WTC11 (cell line): ENCODE data around the gene MNX1. TPM values are rescaled to one million over a fixed set of nuclear protein-coding genes. Genes with fewer than 3 reads are reported as not detected.

Experiments used
- ATAC-seq: fragments of 200-7000 bp; cut with Tn5 transposase; 2 replicates; pipeline ENCODE4 v1.10.0; 2021; ENCODE audit warnings: mild to moderate bottlenecking, moderate library complexity
- CTCF ChIA-PET: fragments of 300-600 bp; sonication (Branson Sonifier 250); formaldehyde crosslinking; loops from one replicate; lab custom pipeline; 2021; ENCODE audit warnings: antibody characterized with exemption; lab: Charles Lee
- POLR2A ChIA-PET: fragments of 350-600 bp; sonication (Branson Sonifier 250); formaldehyde crosslinking; loops from one replicate; lab custom pipeline; 2021; ENCODE audit warnings: antibody characterized with exemption; lab: Charles Lee
- DNase-seq: peaks from one replicate; pipeline ENCODE4 v3.0.0; 2021; ENCODE audit warnings: low spot score
- H3K27ac Mint-ChIP-seq: 2 replicates; pipeline ENCODE4 v1.8.0; 2021; ENCODE audit warnings: mixed read lengths
- H3K27me3 Mint-ChIP-seq: 2 replicates; pipeline ENCODE4 v1.8.0; 2021; ENCODE audit warnings: low read depth, mild to moderate bottlenecking, moderate library complexity, mixed read lengths
- H3K36me3 Mint-ChIP-seq: 2 replicates; pipeline ENCODE4 v1.8.0; 2021; ENCODE audit warnings: mixed read lengths
- H3K4me1 Mint-ChIP-seq: 2 replicates; pipeline ENCODE4 v1.8.0; 2022; ENCODE audit warnings: mixed read lengths
- H3K4me3 Mint-ChIP-seq: 2 replicates; pipeline ENCODE4 v1.8.0; 2021; ENCODE audit warnings: mild to moderate bottlenecking, moderate library complexity, mixed read lengths
- H3K9me3 Mint-ChIP-seq: 2 replicates; pipeline ENCODE4 v1.8.0; 2021; ENCODE audit warnings: mixed read lengths
- AR ChIP-seq: fragments of 250-450 bp; sonication (Bioruptor Pico); IDR thresholded peaks from 2 replicates; pipeline ENCODE4 v1.9.0; 2021; ENCODE audit warnings: mild to moderate bottlenecking
- CDX4 ChIP-seq: fragments of 250-450 bp; sonication (Bioruptor Pico); IDR thresholded peaks from 2 replicates; pipeline ENCODE4 v1.9.0; 2021; ENCODE audit warnings: moderate library complexity, mild to moderate bottlenecking, inconsistent platforms, borderline replicate concordance
- CREM ChIP-seq: sonication (generic); formaldehyde crosslinking; IDR thresholded peaks from 2 replicates; pipeline ENCODE4 v1.8.1; 2022; ENCODE audit warnings: mild to moderate bottlenecking, missing genetic modification reagents, moderate library complexity
- E2F5 ChIP-seq: sonication (generic); formaldehyde crosslinking; IDR thresholded peaks from 2 replicates; pipeline ENCODE4 v1.8.1; 2022; ENCODE audit warnings: mild to moderate bottlenecking, moderate library complexity, missing genetic modification reagents
- FOXP4 ChIP-seq: sonication (generic); formaldehyde crosslinking; IDR thresholded peaks from 2 replicates; pipeline ENCODE4 v1.8.0; 2022; ENCODE audit warnings: mild to moderate bottlenecking, missing genetic modification reagents
- JAZF1 ChIP-seq: fragments of 250-450 bp; sonication (Bioruptor Pico); IDR thresholded peaks from 2 replicates; pipeline ENCODE4 v1.9.0; 2021; ENCODE audit warnings: moderate library complexity, mild to moderate bottlenecking, inconsistent platforms
- MYBL2 ChIP-seq: sonication (generic); formaldehyde crosslinking; IDR thresholded peaks from 2 replicates; pipeline ENCODE4 v1.8.1; 2023; ENCODE audit warnings: mild to moderate bottlenecking, moderate library complexity, missing genetic modification reagents
- SMAD3 ChIP-seq: sonication (generic); formaldehyde crosslinking; IDR thresholded peaks from 2 replicates; pipeline ENCODE4 v1.8.0; 2022; ENCODE audit warnings: missing genetic modification reagents, mild to moderate bottlenecking, borderline replicate concordance
- SP1 ChIP-seq: sonication (generic); formaldehyde crosslinking; conservative IDR thresholded peaks from 2 replicates; pipeline ENCODE4 v1.8.1; 2022; ENCODE audit warnings: missing genetic modification reagents
- STAT6 ChIP-seq: sonication (generic); formaldehyde crosslinking; conservative IDR thresholded peaks from 2 replicates; pipeline ENCODE4 v1.8.1; 2023; ENCODE audit warnings: mild to moderate bottlenecking, low read depth, missing genetic modification reagents, moderate library complexity
- TCF7 ChIP-seq: sonication (generic); formaldehyde crosslinking; IDR thresholded peaks from 2 replicates; pipeline ENCODE4 v1.8.0; 2022; ENCODE audit warnings: mild to moderate bottlenecking, low read depth, missing genetic modification reagents, moderate library complexity
- ZNF138 ChIP-seq: sonication (generic); formaldehyde crosslinking; conservative IDR thresholded peaks from 2 replicates; pipeline ENCODE4 v1.8.1; 2022; ENCODE audit warnings: mild to moderate bottlenecking, moderate library complexity, missing genetic modification reagents
- ZNF232 ChIP-seq: sonication (generic); formaldehyde crosslinking; IDR thresholded peaks from 2 replicates; pipeline ENCODE4 v1.8.0; 2022; ENCODE audit warnings: mild to moderate bottlenecking, missing genetic modification reagents
- ZNF416 ChIP-seq: fragments of 250-450 bp; sonication (Bioruptor Pico); IDR thresholded peaks from 2 replicates; pipeline ENCODE4 v1.9.0; 2021; ENCODE audit warnings: mild to moderate bottlenecking, inconsistent platforms
- ZNF512 ChIP-seq: sonication (generic); formaldehyde crosslinking; IDR thresholded peaks from 2 replicates; pipeline ENCODE4 v1.8.1; 2022; ENCODE audit warnings: missing genetic modification reagents, borderline replicate concordance
- ZNF532 ChIP-seq: fragments of 250-450 bp; sonication (Bioruptor Pico); IDR thresholded peaks from 2 replicates; pipeline ENCODE4 v1.9.0; 2021; ENCODE audit warnings: mild to moderate bottlenecking, borderline replicate concordance
- total RNA-seq: library from RNA; stranded (reverse); gene quantifications from 3 replicates; pipeline ENCODE4 v1.2.3, GENCODE V29; 2021

Gene MNX1
- total RNA-seq, 1 experiment from 2014 or later = 0.46 TPM

- TF ChIP-seq ZNF512 (CRISPR knock-in tag) (no peak), SP1 (CRISPR knock-in tag) (no peak), FOXP4 (CRISPR knock-in tag) (no peak), STAT6 (CRISPR knock-in tag) (no peak), CREM (CRISPR knock-in tag) (no peak), JAZF1 (CRISPR knock-in tag) (no peak)
These were observed 24.1 kb downstream of the MNX1 start (continued) for GRCh38 chr7:156986378-156986777.

GRCh38 chr7:156985101-156985992, 25.1 kb downstream of the MNX1 start:
- H3K4me1 Mint-ChIP-seq = no peaks in the 10 kb centered on the region; the same call in 1 of the 2 replicates
- no peak overlapping the region for H3K27ac Mint-ChIP-seq
- no peak for TF ChIP-seq ZNF232 (CRISPR knock-in tag)
- no peak for TF ChIP-seq CDX4 (CRISPR knock-in tag)
- TF ChIP-seq ZNF532 = no peak
- TF ChIP-seq ZNF416 = no peak
- no peak for TF ChIP-seq SMAD3 (CRISPR knock-in tag)
- TF ChIP-seq E2F5 = no peak
- TF ChIP-seq AR = no peak
- TF ChIP-seq MYBL2 (CRISPR knock-in tag) = no peak
- TF ChIP-seq ZNF512 (CRISPR knock-in tag) = no peak
- TF ChIP-seq ZNF138 (CRISPR knock-in tag) = no peak
- TF ChIP-seq TCF7 = no peak
- DNase-seq (no peak), ATAC-seq (peak; percentile 11; the same call in 1 of the 2 replicates)
- CTCF ChIA-PET = interaction anchor here (0.9 to 2.5 kb wide), 3 partner anchors 14 to 29 kb away, joined by 3 to 12 read pairs (median 3); no protein-coding TSS in a partner anchor
- H3K36me3 Mint-ChIP-seq = peaks cover 4% of the 10 kb centered on the region; the same call in 1 of the 2 replicates
- H3K9me3 Mint-ChIP-seq = peaks cover 7% of the 10 kb centered on the region
- no peaks in the 10 kb centered on the region for H3K27me3 Mint-ChIP-seq
- H3K4me3 Mint-ChIP-seq = no peak overlapping the region
- POLR2A ChIA-PET = interaction anchor here (0.5 to 0.6 kb wide), 2 partner anchors 199 to 1458 kb away, joined by 5 read pairs; no protein-coding TSS in a partner anchor
